Measurements from ENCODE around the gene POU2AF2.

The POU2AF2 gene, protein sequence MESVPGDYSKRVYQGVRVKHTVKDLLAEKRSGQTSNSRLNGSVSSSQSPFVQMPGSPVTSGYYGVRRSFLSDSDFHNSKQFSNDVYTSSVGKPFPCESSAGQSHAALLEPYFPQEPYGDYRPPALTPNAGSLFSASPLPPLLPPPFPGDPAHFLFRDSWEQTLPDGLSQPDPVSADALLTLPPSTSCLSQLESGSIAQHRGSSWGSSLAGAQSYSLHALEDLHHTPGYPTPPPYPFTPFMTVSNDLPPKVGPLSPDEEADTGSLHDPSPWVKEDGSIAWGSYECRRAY

GRCh38 chr11:111245425-111245824 is at the start of gene POU2AF2:
Gene POU2AF2, plus strand, starts transcription at chr11:111245725. Its CDS starts 129 bp downstream, at chr11:111245854.
- no peaks in the 10 kb centered on the region for H3K4me1 ChIP-seq (ENCODE audit: control insufficient read depth in 2 of 2, insufficient read depth in 2 of 2, low read length in 2 of 2)
- peaks cover 0 to 2% of the 10 kb centered on the region in 2 donors for H3K27me3 ChIP-seq (ENCODE audit: control insufficient read depth in 2 of 2, insufficient read depth in 2 of 2, low read length in 2 of 2)

GRCh38 chr11:111200010-111200534 is 45.5 kb upstream of the POU2AF2 start:
- Histone ChIP-seq H3K36me3 (ENCODE audit: control insufficient read depth in 2 of 2, insufficient read depth in 2 of 2, low read length in 2 of 2) (no peaks in the 10 kb centered on the region), H3K27me3 (ENCODE audit: control insufficient read depth in 2 of 2, insufficient read depth in 2 of 2, low read length in 2 of 2) (peaks cover 0 to 2% of the 10 kb centered on the region in 2 donors), H3K4me1 (ENCODE audit: control insufficient read depth in 2 of 2, insufficient read depth in 2 of 2, low read length in 2 of 2) (no peaks in the 10 kb centered on the region), H3K9ac (ENCODE audit: low read depth in 1 of 2, low read length in 2 of 2) (no peak overlapping the region), H3K9me3 (ENCODE audit: control insufficient read depth in 2 of 2, low read length in 2 of 2) (no peaks in the 10 kb centered on the region), H3K4me3 (ENCODE audit: low read length in 2 of 2) (no peak overlapping the region), H3K27ac (ENCODE audit: low read depth in 2 of 2, low read length in 2 of 2) (no peak overlapping the region)

More at GRCh38 chr11:111245425-111245824, at the start of gene POU2AF2:
- H3K27ac ChIP-seq (ENCODE audit: low read depth in 2 of 2, low read length in 2 of 2), result no peak within 1 kb of the TSS
- no peak within 1 kb of the TSS for H3K9ac ChIP-seq (ENCODE audit: low read depth in 1 of 2, low read length in 2 of 2)
- H3K9me3 ChIP-seq (ENCODE audit: control insufficient read depth in 2 of 2, low read length in 2 of 2), result no peaks in the 10 kb centered on the region
- no peaks in the 10 kb centered on the region for H3K36me3 ChIP-seq (ENCODE audit: control insufficient read depth in 2 of 2, insufficient read depth in 2 of 2, low read length in 2 of 2)
- H3K4me3 ChIP-seq (ENCODE audit: low read length in 2 of 2), result no peak within 1 kb of the TSS

- no peaks in the 10 kb centered on the region for H3K4me1 ChIP-seq (ENCODE audit: control insufficient read depth in 2 of 2, insufficient read depth in 2 of 2, low read length in 2 of 2)
- no peak overlapping the region for H3K9ac ChIP-seq (ENCODE audit: low read depth in 1 of 2, low read length in 2 of 2)
Observed at GRCh38 chr11:111204211-111204610, 41.3 kb upstream of the POU2AF2 start.

GRCh38 chr11:111205632-111206385 is 39.7 kb upstream of the POU2AF2 start:
- Histone ChIP-seq H3K27me3 (ENCODE audit: control insufficient read depth in 2 of 2, insufficient read depth in 2 of 2, low read length in 2 of 2) (peaks cover 0 to under 1% of the 10 kb centered on the region in 2 donors), H3K36me3 (ENCODE audit: control insufficient read depth in 2 of 2, insufficient read depth in 2 of 2, low read length in 2 of 2) (no peaks in the 10 kb centered on the region), H3K4me1 (ENCODE audit: control insufficient read depth in 2 of 2, insufficient read depth in 2 of 2, low read length in 2 of 2) (no peaks in the 10 kb centered on the region), H3K27ac (ENCODE audit: low read depth in 2 of 2, low read length in 2 of 2) (no peak overlapping the region), H3K4me3 (ENCODE audit: low read length in 2 of 2) (no peak overlapping the region), H3K9ac (ENCODE audit: low read depth in 1 of 2, low read length in 2 of 2) (no peak overlapping the region), H3K9me3 (ENCODE audit: control insufficient read depth in 2 of 2, low read length in 2 of 2) (no peaks in the 10 kb centered on the region)

More at GRCh38 chr11:111204211-111204610, 41.3 kb upstream of the POU2AF2 start:
- H3K36me3 ChIP-seq (ENCODE audit: control insufficient read depth in 2 of 2, insufficient read depth in 2 of 2, low read length in 2 of 2), result no peaks in the 10 kb centered on the region
- H3K4me3 ChIP-seq (ENCODE audit: low read length in 2 of 2), result no peak overlapping the region
- H3K27ac ChIP-seq (ENCODE audit: low read depth in 2 of 2, low read length in 2 of 2), result no peak overlapping the region
- peaks cover 0 to 2% of the 10 kb centered on the region in 2 donors for H3K27me3 ChIP-seq (ENCODE audit: control insufficient read depth in 2 of 2, insufficient read depth in 2 of 2, low read length in 2 of 2)
- no peaks in the 10 kb centered on the region for H3K9me3 ChIP-seq (ENCODE audit: control insufficient read depth in 2 of 2, low read length in 2 of 2)

DNA sequence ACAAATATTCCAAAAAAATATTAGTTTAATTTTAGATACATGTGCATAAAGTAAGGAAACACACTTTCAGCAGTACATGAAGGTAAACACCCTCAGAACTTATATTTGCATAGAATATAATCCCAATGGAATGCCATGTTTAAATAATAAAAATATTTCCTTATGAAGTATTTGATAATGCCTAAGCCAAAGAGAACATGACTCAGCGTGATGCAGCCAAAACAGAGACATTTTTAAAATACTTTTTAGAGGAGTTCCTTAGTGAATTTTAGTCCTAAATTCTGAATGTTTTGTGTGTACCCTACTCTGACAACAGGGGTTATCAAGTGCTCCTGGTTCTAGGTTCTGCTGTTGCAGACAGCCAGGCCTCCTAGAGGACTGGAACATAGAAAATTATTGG is 39.1 kb upstream of the POU2AF2 start:
- no peak overlapping the region for H3K27ac ChIP-seq (ENCODE audit: low read depth in 2 of 2, low read length in 2 of 2)
- H3K27me3 ChIP-seq (ENCODE audit: control insufficient read depth in 2 of 2, insufficient read depth in 2 of 2, low read length in 2 of 2), result no peaks in the 10 kb centered on the region
- H3K36me3 ChIP-seq (ENCODE audit: control insufficient read depth in 2 of 2, insufficient read depth in 2 of 2, low read length in 2 of 2), result no peaks in the 10 kb centered on the region
- H3K4me1 ChIP-seq (ENCODE audit: control insufficient read depth in 2 of 2, insufficient read depth in 2 of 2, low read length in 2 of 2), result no peaks in the 10 kb centered on the region
- no peak overlapping the region for H3K4me3 ChIP-seq (ENCODE audit: low read length in 2 of 2)
- no peaks in the 10 kb centered on the region for H3K9me3 ChIP-seq (ENCODE audit: control insufficient read depth in 2 of 2, low read length in 2 of 2)
- H3K9ac ChIP-seq (ENCODE audit: low read depth in 1 of 2, low read length in 2 of 2), result no peak overlapping the region

DNA sequence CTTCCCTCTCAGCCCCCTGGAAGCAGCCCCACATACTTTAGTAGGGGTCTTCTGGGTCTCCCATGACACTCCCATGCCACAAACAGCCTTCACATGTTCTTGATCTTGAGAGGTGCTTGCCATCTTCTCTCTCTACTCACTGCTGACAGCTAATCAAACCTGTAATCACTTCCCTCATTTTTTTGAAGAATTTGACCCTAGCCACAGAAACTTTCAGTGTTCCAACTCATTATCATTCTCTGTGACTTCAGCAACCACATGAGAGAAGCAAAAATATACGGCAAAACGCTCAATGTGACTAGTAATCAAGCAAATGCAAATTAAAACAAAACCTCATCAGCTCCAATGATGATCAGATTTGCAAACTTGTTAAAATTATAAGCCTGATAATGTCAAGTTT is 38.3 kb upstream of the POU2AF2 start:
- Histone ChIP-seq H3K27ac (ENCODE audit: low read depth in 2 of 2, low read length in 2 of 2) (no peak overlapping the region), H3K9me3 (ENCODE audit: control insufficient read depth in 2 of 2, low read length in 2 of 2) (no peaks in the 10 kb centered on the region), H3K4me1 (ENCODE audit: control insufficient read depth in 2 of 2, insufficient read depth in 2 of 2, low read length in 2 of 2) (no peaks in the 10 kb centered on the region), H3K36me3 (ENCODE audit: control insufficient read depth in 2 of 2, insufficient read depth in 2 of 2, low read length in 2 of 2) (no peaks in the 10 kb centered on the region), H3K4me3 (ENCODE audit: low read length in 2 of 2) (no peak overlapping the region), H3K9ac (ENCODE audit: low read depth in 1 of 2, low read length in 2 of 2) (no peak overlapping the region), H3K27me3 (ENCODE audit: control insufficient read depth in 2 of 2, insufficient read depth in 2 of 2, low read length in 2 of 2) (no peaks in the 10 kb centered on the region)

GRCh38 chr11:111209543-111210355 is 35.8 kb upstream of the POU2AF2 start:
- Histone ChIP-seq H3K4me1 (ENCODE audit: control insufficient read depth in 2 of 2, insufficient read depth in 2 of 2, low read length in 2 of 2) (no peaks in the 10 kb centered on the region), H3K4me3 (ENCODE audit: low read length in 2 of 2) (no peak overlapping the region), H3K36me3 (ENCODE audit: control insufficient read depth in 2 of 2, insufficient read depth in 2 of 2, low read length in 2 of 2) (no peaks in the 10 kb centered on the region), H3K9me3 (ENCODE audit: control insufficient read depth in 2 of 2, low read length in 2 of 2) (no peaks in the 10 kb centered on the region), H3K27ac (ENCODE audit: low read depth in 2 of 2, low read length in 2 of 2) (no peak overlapping the region), H3K9ac (ENCODE audit: low read depth in 1 of 2, low read length in 2 of 2) (no peak overlapping the region), H3K27me3 (ENCODE audit: control insufficient read depth in 2 of 2, insufficient read depth in 2 of 2, low read length in 2 of 2) (no peaks in the 10 kb centered on the region)

- Histone ChIP-seq H3K4me3 (ENCODE audit: low read length in 2 of 2) (no peak overlapping the region), H3K27ac (ENCODE audit: low read depth in 2 of 2, low read length in 2 of 2) (no peak overlapping the region), H3K36me3 (ENCODE audit: control insufficient read depth in 2 of 2, insufficient read depth in 2 of 2, low read length in 2 of 2) (no peaks in the 10 kb centered on the region), H3K9me3 (ENCODE audit: control insufficient read depth in 2 of 2, low read length in 2 of 2) (no peaks in the 10 kb centered on the region), H3K4me1 (ENCODE audit: control insufficient read depth in 2 of 2, insufficient read depth in 2 of 2, low read length in 2 of 2) (no peaks in the 10 kb centered on the region), H3K9ac (ENCODE audit: low read depth in 1 of 2, low read length in 2 of 2) (no peak overlapping the region), H3K27me3 (ENCODE audit: control insufficient read depth in 2 of 2, insufficient read depth in 2 of 2, low read length in 2 of 2) (no peaks in the 10 kb centered on the region)
Observed at GRCh38 chr11:111213256-111213655, 32.3 kb upstream of the POU2AF2 start.

DNA sequence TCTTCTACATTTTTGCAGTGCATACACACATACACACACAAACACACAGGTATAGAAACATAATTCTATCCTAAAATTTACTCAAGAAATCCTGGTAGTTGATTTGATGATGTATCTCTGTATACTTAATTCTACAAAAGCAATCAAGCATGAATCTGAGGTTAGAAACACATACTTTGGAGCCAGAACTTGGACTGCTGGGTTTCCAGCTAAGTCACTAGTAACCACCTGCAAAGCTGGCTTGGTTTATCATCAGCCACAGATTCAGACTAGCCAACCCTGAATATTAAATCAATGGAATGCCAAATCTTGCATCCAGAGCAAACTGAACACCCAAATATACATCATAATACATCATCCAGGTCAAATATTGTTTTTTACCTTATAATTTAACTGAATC is 24.8 kb upstream of the POU2AF2 start:
- H3K27ac ChIP-seq (ENCODE audit: low read depth in 2 of 2, low read length in 2 of 2), result no peak overlapping the region
- no peaks in the 10 kb centered on the region for H3K9me3 ChIP-seq (ENCODE audit: control insufficient read depth in 2 of 2, low read length in 2 of 2)
- H3K27me3 ChIP-seq (ENCODE audit: control insufficient read depth in 2 of 2, insufficient read depth in 2 of 2, low read length in 2 of 2), result no peaks in the 10 kb centered on the region
- H3K4me3 ChIP-seq (ENCODE audit: low read length in 2 of 2), result no peak overlapping the region
- H3K4me1 ChIP-seq (ENCODE audit: control insufficient read depth in 2 of 2, insufficient read depth in 2 of 2, low read length in 2 of 2), result no peaks in the 10 kb centered on the region
- H3K9ac ChIP-seq (ENCODE audit: low read depth in 1 of 2, low read length in 2 of 2), result no peak overlapping the region
- H3K36me3 ChIP-seq (ENCODE audit: control insufficient read depth in 2 of 2, insufficient read depth in 2 of 2, low read length in 2 of 2), result no peaks in the 10 kb centered on the region
